Uterus (tissue), 4 donors: ENCODE data around the gene YJEFN3. TPM values are rescaled to one million over a fixed set of nuclear protein-coding genes. Genes with fewer than 3 reads are reported as not detected.

Experiments
- DNase-seq, 2 donors: peaks; one replicate each; pipeline ENCODE4 v3.0.0-alpha.2; 2019 to 2020
- H3K27ac ChIP-seq, 2 donors: fragments of 200-600 bp; sonication (generic); 1 replicate in 1 of 2; 2 replicates in 1 of 2; pipeline ENCODE4 v1.5.1; 2016 to 2018
- H3K27me3 ChIP-seq, 2 donors: fragments of 200-600 bp; sonication (generic); one replicate each; pipeline ENCODE4 v1.5.1; 2018 to 2019; ENCODE audit warnings: control low read depth in 1 of 2
- H3K36me3 ChIP-seq, 2 donors: fragments of 200-600 bp; sonication (generic); one replicate each; pipeline ENCODE4 v1.5.1; 2019; ENCODE audit warnings: control low read depth in 1 of 2
- H3K4me1 ChIP-seq, 2 donors: fragments of 200-600 bp; sonication (generic); one replicate each; pipeline ENCODE4 v1.5.1; 2018 to 2019; ENCODE audit warnings: control low read depth in 1 of 2
- H3K4me3 ChIP-seq, 2 donors: fragments of 200-600 bp; sonication (generic); 1 replicate in 1 of 2; 2 replicates in 1 of 2; pipeline ENCODE4 v1.5.1; 2018 to 2019; ENCODE audit warnings: mild to moderate bottlenecking in 1 of 2
- H3K9me3 ChIP-seq, 2 donors: fragments of 200-600 bp; sonication (generic); one replicate each; pipeline ENCODE4 v1.5.1; 2019; ENCODE audit warnings: control low read depth in 1 of 2
- POLR2A ChIP-seq, 2 donors: fragments of 450-650 bp; IDR thresholded peaks; one replicate each; pipeline ENCODE4 v1.6.1; 2016; ENCODE audit warnings: antibody characterized with exemption in 2 of 2, mild to moderate bottlenecking in 1 of 2, moderate library complexity in 1 of 2
- intact Hi-C: fragments of 100-400 bp; cut with DNase I; formaldehyde crosslinking; loops from one replicate; pipeline ENCODE4 v1.15.1; 2023; ENCODE audit warnings: low total_unique reads
- total RNA-seq, 4 donors: library from RNA; depleted of rRNA in 3 of 4; stranded (reverse); fragments of >200 nt in 3 of 4; gene quantifications; one replicate each; pipeline versions ENCODE4 v1.1.0 to v1.2.4, GENCODE V29; 2014 to 2023
- TF ChIP-seq, protein P1 (sequence below), 4 experiments: fragments of 200-600 bp in 2 of 4; fragments of 450-650 bp in 2 of 4; sonication (generic) in 2 of 4; IDR thresholded peaks; one replicate each; pipeline ENCODE4 v1.5.1; 2016 to 2019; ENCODE audit warnings: antibody characterized with exemption in 4 of 4, mild to moderate bottlenecking in 2 of 4, moderate library complexity in 1 of 4
- donor health status: DM: yes; HTN: yes; CAD: no.

The YJEFN3 gene
- total RNA-seq, 4 donors from 2014 or later, result 1.5 to 6.8 (median 2.9) TPM; not detected in 1

- H3K27me3 ChIP-seq, result no peaks in the 10 kb centered on the region
- TF ChIP-seq, protein P1, sequence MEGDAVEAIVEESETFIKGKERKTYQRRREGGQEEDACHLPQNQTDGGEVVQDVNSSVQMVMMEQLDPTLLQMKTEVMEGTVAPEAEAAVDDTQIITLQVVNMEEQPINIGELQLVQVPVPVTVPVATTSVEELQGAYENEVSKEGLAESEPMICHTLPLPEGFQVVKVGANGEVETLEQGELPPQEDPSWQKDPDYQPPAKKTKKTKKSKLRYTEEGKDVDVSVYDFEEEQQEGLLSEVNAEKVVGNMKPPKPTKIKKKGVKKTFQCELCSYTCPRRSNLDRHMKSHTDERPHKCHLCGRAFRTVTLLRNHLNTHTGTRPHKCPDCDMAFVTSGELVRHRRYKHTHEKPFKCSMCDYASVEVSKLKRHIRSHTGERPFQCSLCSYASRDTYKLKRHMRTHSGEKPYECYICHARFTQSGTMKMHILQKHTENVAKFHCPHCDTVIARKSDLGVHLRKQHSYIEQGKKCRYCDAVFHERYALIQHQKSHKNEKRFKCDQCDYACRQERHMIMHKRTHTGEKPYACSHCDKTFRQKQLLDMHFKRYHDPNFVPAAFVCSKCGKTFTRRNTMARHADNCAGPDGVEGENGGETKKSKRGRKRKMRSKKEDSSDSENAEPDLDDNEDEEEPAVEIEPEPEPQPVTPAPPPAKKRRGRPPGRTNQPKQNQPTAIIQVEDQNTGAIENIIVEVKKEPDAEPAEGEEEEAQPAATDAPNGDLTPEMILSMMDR (IDR thresholded peaks at IDR 0.05), result no peak
- TF ChIP-seq POLR2A (IDR thresholded peaks at IDR 0.05), result peak; percentile 27 to 68
- intact Hi-C loops, result no loop called here
- H3K27ac ChIP-seq, result peak within 1 kb of the TSS; percentile 77 to 80
- DNase-seq, result peak; percentile 91 to 96
- H3K9me3 ChIP-seq, result no peaks in the 10 kb centered on the region
- H3K36me3 ChIP-seq, result no peaks in the 10 kb centered on the region
- H3K4me3 ChIP-seq, result peak within 1 kb of the TSS; percentile 64 to 83
- H3K4me1 ChIP-seq, result peaks cover 0 to 6% of the 10 kb centered on the region in 2 donors
These were observed 12.8 kb upstream of the YJEFN3 start, which contains the start of gene NDUFA13 for GRCh38 chr19:19515642-19516519. Gene NDUFA13 (plus strand): TSS chr19:19516225. CDS start chr19:19516239, 14 bp downstream.

DNA sequence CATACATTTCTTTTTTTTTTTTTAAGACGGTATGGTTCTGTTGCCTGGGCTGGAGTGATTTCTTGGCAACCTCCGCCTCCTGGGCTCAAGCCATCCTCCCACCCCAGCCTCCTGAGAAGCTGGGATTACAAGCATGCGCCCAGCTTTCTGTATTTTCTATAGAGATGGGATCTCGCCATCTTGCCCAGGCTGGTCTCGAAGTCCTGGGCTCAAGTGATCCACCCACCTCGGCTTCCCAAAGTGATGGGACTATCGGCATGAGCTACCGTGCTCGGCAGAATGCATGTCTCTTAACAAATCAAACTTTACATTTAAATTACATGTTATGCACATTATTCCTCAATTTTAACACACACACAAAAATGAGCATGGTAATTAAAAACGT is 11.5 kb upstream of the YJEFN3 start:
- TF ChIP-seq, protein P1 (IDR thresholded peaks at IDR 0.05), result no peak
- no peak for TF ChIP-seq POLR2A (IDR thresholded peaks at IDR 0.05)
- no peaks in the 10 kb centered on the region for H3K27me3 ChIP-seq
- H3K4me1 ChIP-seq, result peaks cover 0 to 6% of the 10 kb centered on the region in 2 donors
- no peaks in the 10 kb centered on the region for H3K36me3 ChIP-seq
- H3K27ac ChIP-seq, result no peak overlapping the region
- DNase-seq, result no peak
- H3K4me3 ChIP-seq, result no peak overlapping the region
- intact Hi-C loops, result no loop called here
- H3K9me3 ChIP-seq, result no peaks in the 10 kb centered on the region

GRCh38 chr19:19520989-19521388 is 7.7 kb upstream of the YJEFN3 start:
- intact Hi-C loops, result no loop called here
- Histone ChIP-seq H3K4me3 (no peak overlapping the region), H3K36me3 (no peaks in the 10 kb centered on the region), H3K9me3 (no peaks in the 10 kb centered on the region), H3K4me1 (no peaks in the 10 kb centered on the region), H3K27me3 (no peaks in the 10 kb centered on the region), H3K27ac (no peak overlapping the region)
- DNase-seq, result no peak
- TF ChIP-seq POLR2A (IDR thresholded peaks at IDR 0.05), result no peak
- TF ChIP-seq, protein P1 (IDR thresholded peaks at IDR 0.05), result no peak

DNA sequence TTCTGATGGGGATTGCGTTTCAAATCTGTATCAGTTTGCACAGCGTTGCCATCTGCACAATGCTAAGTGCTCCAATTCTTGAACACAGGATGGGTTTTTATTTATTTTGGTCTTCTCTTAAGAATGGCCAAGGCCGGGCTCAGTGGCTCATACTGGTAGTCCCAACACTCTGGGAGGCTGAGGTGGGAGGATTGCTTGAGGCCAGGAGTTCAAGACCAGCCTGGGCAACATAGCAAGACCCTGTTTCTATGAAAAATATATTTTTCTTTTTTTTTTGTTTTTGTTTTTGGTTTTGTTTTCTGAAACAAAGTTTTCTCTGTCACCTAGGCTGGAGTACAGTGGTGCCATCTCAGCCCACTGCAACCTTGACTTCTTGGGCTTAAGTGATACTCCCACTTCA is 5.5 kb upstream of the YJEFN3 start:
- TF ChIP-seq, protein P1 (IDR thresholded peaks at IDR 0.05), result no peak
- TF ChIP-seq POLR2A (IDR thresholded peaks at IDR 0.05), result no peak
- no peaks in the 10 kb centered on the region for H3K36me3 ChIP-seq
- no peak overlapping the region for H3K4me3 ChIP-seq
- no peaks in the 10 kb centered on the region for H3K9me3 ChIP-seq
- no peaks in the 10 kb centered on the region for H3K4me1 ChIP-seq
- no peak for DNase-seq
- intact Hi-C loops, result no loop called here
- no peaks in the 10 kb centered on the region for H3K27me3 ChIP-seq
- no peak overlapping the region for H3K27ac ChIP-seq

- Histone ChIP-seq H3K36me3 (no peaks in the 10 kb centered on the region), H3K9me3 (no peaks in the 10 kb centered on the region), H3K27me3 (no peaks in the 10 kb centered on the region), H3K4me3 (no peak overlapping the region), H3K27ac (no peak overlapping the region), H3K4me1 (no peaks in the 10 kb centered on the region)
- no peak for DNase-seq
- intact Hi-C loops, result no loop called here
- no peak for TF ChIP-seq POLR2A (IDR thresholded peaks at IDR 0.05)
- TF ChIP-seq, protein P1 (IDR thresholded peaks at IDR 0.05), result no peak
These were observed 4.7 kb upstream of the YJEFN3 start for GRCh38 chr19:19524053-19524452.
